HFF-Myc (cell line): ENCODE results near the gene GFI1B.

Experiments used
- DNase-seq: peaks from one replicate; pipeline ENCODE4 v3.0.0-alpha.2; 2011; ENCODE audit warnings: low read depth; ENCODE audit errors: extremely low read depth
- H3K4me3 ChIP-seq: replicated peaks from 2 replicates; pipeline ENCODE4 v1.5.1; 2011; ENCODE audit warnings: low read depth, mild to moderate bottlenecking, control low read depth, low read length
- CTCF ChIP-seq: IDR thresholded peaks from 2 replicates; pipeline ENCODE4 v1.5.1; 2012; ENCODE audit warnings: mild to moderate bottlenecking, low read depth, low read length, control low read depth; ENCODE audit errors: missing control alignments

GFI1B gene

GRCh38 chr9:132991351-132992300 lies 13.1 kb downstream of the GFI1B start:
- no peak for DNase-seq
- no peak for TF ChIP-seq CTCF
- H3K4me3 ChIP-seq = no peak overlapping the region

- no peak overlapping the region for H3K4me3 ChIP-seq
- DNase-seq = no peak
Measured at GRCh38 chr9:132993511-132993939, 15.0 kb downstream of the GFI1B start.

DNA sequence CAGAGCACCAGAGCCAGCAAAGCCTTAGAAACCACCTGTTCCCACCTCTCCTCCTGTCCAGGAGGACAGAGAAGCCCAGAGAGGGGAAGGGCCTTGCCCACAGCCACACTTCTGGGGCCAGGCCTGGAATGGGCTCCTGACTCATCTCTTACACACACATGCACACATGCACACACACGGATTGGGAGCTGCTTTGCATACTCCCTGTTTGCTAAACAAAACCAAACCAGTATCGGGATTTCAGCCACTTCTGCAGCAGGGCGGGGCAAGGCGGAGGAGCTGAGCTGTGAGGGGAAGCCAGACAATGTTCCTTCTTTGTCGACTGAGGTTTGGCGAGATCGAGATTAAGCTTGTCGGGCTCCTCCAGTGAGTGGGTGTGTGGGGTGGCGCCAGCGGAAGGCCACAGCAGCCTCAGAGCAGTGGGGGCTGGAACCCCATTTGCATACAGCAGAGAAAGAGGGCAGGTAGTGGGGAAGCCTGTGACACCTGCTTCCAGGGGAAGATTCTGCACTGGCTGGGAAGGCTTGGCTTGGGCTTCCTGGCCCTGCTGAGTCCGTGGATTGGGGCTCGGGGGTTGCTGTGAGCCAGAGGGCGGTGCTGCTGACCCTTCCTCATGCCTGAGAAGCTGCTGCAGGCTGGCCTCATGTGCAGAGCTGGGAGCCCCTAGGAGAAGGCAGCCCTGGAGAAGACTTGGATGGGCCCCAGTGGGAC lies 16.1 kb downstream of the GFI1B start:
- no peak overlapping the region for H3K4me3 ChIP-seq
- DNase-seq = no peak
- TF ChIP-seq CTCF = no peak

More at GRCh38 chr9:132993511-132993939, 15.0 kb downstream of the GFI1B start:
- TF ChIP-seq CTCF = no peak

- no peak for TF ChIP-seq CTCF
- H3K4me3 ChIP-seq = no peak overlapping the region
- no peak for DNase-seq
Measured at GRCh38 chr9:132995121-132995420, 16.6 kb downstream of the GFI1B start.

DNA sequence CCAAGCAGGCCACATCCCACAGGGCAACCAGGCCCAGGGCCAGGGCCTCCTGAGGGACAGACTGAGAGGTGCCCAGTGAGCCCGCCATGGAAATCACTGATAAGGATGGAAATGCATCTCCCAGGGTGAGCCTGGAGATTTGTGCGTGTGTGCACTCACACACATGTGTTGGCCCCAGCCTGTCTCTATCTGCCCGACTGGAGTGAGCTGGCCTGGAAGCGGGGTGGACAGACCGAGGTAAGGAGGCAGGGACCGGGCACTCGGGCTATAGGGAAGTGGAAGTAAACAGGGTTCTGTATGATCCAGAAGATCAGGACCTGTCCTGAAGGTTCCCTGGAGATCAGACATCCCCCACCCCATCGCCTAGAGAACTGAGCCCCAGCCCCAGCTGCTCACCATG lies 17.4 kb downstream of the GFI1B start:
- H3K4me3 ChIP-seq = no peak overlapping the region
- TF ChIP-seq CTCF = no peak
- DNase-seq = no peak

DNA sequence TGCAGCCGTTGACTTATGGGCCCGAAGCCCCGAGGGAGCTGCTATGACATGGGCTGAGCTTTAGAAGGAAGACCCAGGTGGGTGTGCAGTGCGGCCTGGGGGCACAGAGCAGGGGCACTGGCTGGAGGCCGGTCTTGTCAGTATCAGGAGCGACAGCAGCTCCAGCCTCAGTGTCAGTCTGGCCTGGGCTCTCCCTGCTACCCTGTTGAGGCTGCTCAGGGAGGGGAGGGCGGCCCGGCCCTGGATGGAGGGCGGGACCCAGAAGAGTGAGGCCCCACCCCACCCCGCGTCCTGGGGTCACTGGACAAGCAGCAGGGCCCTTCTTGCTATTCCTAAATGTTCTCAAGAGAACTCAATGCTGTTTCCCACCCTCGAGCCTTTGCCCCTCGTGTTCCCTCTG lies 18.0 kb downstream of the GFI1B start:
- TF ChIP-seq CTCF = no peak
- DNase-seq = no peak
- no peak overlapping the region for H3K4me3 ChIP-seq
